H1 (cell line): Measurements from ENCODE around the gene OGT. TPM values are rescaled to one million over a fixed set of nuclear protein-coding genes. Genes with fewer than 3 reads are reported as not detected.

Source experiments
- CBX8 ChIP-seq: fragments of 300-800, 300-1000 bp; sonication (generic); IDR thresholded peaks from 2 replicates; pipeline ENCODE4 v1.7.1; 2016; ENCODE audit warnings: low read depth, low read length, borderline replicate concordance
- CREB1 ChIP-seq: IDR thresholded peaks from 2 replicates; pipeline ENCODE4 v1.6.1; 2012; ENCODE audit warnings: inconsistent platforms
- CTBP2 ChIP-seq: IDR thresholded peaks from 2 replicates; pipeline ENCODE4 v1.7.0; 2011; ENCODE audit warnings: borderline replicate concordance, mild to moderate bottlenecking, moderate library complexity, mixed read lengths, low read length; ENCODE audit not compliant: insufficient read depth, insufficient read length
- GABPA ChIP-seq: IDR thresholded peaks from 2 replicates; pipeline ENCODE4 v1.6.1; 2011; ENCODE audit warnings: mild to moderate bottlenecking, low read length, moderate library complexity, borderline replicate concordance; ENCODE audit not compliant: insufficient read depth
- KDM4A ChIP-seq: IDR thresholded peaks from one replicate; pipeline ENCODE4 v1.7.1; 2012; ENCODE audit warnings: low read depth, mild to moderate bottlenecking, moderate library complexity, low read length, inconsistent platforms; ENCODE audit not compliant: severe bottlenecking
- SAP30 ChIP-seq: fragments of 300-600 bp; sonication (generic); IDR thresholded peaks from 2 replicates; pipeline ENCODE4 v1.7.1; 2012; ENCODE audit warnings: low read length, moderate library complexity, mild to moderate bottlenecking, inconsistent platforms; ENCODE audit not compliant: insufficient read depth, insufficient replicate concordance
- SRF ChIP-seq: IDR thresholded peaks from 2 replicates; pipeline ENCODE4 v1.6.1; 2011; ENCODE audit warnings: mild to moderate bottlenecking, low read depth, low read length, moderate library complexity
- TAF1 ChIP-seq: IDR thresholded peaks from 2 replicates; pipeline ENCODE4 v1.6.1; 2011; ENCODE audit warnings: mild to moderate bottlenecking, low read depth, low read length
- polyA plus RNA-seq, 7 experiments: library from polyadenylated mRNA; depleted of rRNA in 3 of 7; stranded (reverse) in 5 of 7; unstranded in 2 of 7; fragments of >200 nt in 5 of 7; fragments of 200-250 nt in 2 of 7; gene quantifications; 1 replicate in 5 of 7; 2 replicates in 1 of 7; 4 replicates in 1 of 7; pipeline versions ENCODE4 v1.2.1 to v1.2.3, GENCODE V29; 2011 to 2013; ENCODE audit warnings: missing spikeins in 2 of 7, mixed read lengths in 2 of 7
- total RNA-seq: library from RNA; stranded (reverse); fragmentation: NEBNext Ultra II Directional; extraction: Animal tissue kit (Norgen Biotek cat#: 25700); gene quantifications from 2 replicates; pipeline ENCODE4 v1.2.1, GENCODE V29; 2021
- TF ChIP-seq, protein P1 (sequence below): fragments of 300-600 bp; sonication (generic); IDR thresholded peaks from 2 replicates; pipeline ENCODE4 v1.7.1; 2012; ENCODE audit warnings: low read length, moderate library complexity, mild to moderate bottlenecking, inconsistent platforms; ENCODE audit not compliant: insufficient replicate concordance
- TF ChIP-seq, protein P2 (sequence below): IDR thresholded peaks from 2 replicates; pipeline ENCODE4 v1.6.1; 2011; ENCODE audit warnings: low read length, improper control_type of control experiment

The OGT gene
- total and polyA plus RNA-seq, 2 of the 8 experiments (the other 6 are each of a cell fraction or from before 2014, with no cell fraction given) = 130 to 169 TPM

DNA sequence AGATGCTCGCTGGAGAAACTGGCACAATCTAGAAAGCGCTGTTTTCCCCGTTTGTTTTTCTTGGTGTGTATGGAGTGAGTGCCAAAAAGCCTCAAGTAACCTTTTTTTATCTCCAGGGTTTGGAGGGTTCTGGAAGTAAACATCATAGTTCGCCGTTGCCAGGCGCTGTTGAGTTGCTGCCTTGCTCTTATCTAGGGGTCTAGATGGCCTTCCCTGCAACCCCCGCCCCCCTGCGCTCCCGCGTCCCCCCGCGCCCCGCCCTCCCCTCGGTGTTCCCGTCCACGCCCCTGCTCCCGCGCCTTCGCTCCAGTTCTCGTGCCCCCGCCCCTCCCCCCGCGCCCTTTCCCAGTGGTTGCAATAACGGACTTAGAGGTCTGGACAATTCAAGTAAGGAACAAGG, 44.8 kb downstream of the OGT start (continued):
- TF ChIP-seq, protein P1, sequence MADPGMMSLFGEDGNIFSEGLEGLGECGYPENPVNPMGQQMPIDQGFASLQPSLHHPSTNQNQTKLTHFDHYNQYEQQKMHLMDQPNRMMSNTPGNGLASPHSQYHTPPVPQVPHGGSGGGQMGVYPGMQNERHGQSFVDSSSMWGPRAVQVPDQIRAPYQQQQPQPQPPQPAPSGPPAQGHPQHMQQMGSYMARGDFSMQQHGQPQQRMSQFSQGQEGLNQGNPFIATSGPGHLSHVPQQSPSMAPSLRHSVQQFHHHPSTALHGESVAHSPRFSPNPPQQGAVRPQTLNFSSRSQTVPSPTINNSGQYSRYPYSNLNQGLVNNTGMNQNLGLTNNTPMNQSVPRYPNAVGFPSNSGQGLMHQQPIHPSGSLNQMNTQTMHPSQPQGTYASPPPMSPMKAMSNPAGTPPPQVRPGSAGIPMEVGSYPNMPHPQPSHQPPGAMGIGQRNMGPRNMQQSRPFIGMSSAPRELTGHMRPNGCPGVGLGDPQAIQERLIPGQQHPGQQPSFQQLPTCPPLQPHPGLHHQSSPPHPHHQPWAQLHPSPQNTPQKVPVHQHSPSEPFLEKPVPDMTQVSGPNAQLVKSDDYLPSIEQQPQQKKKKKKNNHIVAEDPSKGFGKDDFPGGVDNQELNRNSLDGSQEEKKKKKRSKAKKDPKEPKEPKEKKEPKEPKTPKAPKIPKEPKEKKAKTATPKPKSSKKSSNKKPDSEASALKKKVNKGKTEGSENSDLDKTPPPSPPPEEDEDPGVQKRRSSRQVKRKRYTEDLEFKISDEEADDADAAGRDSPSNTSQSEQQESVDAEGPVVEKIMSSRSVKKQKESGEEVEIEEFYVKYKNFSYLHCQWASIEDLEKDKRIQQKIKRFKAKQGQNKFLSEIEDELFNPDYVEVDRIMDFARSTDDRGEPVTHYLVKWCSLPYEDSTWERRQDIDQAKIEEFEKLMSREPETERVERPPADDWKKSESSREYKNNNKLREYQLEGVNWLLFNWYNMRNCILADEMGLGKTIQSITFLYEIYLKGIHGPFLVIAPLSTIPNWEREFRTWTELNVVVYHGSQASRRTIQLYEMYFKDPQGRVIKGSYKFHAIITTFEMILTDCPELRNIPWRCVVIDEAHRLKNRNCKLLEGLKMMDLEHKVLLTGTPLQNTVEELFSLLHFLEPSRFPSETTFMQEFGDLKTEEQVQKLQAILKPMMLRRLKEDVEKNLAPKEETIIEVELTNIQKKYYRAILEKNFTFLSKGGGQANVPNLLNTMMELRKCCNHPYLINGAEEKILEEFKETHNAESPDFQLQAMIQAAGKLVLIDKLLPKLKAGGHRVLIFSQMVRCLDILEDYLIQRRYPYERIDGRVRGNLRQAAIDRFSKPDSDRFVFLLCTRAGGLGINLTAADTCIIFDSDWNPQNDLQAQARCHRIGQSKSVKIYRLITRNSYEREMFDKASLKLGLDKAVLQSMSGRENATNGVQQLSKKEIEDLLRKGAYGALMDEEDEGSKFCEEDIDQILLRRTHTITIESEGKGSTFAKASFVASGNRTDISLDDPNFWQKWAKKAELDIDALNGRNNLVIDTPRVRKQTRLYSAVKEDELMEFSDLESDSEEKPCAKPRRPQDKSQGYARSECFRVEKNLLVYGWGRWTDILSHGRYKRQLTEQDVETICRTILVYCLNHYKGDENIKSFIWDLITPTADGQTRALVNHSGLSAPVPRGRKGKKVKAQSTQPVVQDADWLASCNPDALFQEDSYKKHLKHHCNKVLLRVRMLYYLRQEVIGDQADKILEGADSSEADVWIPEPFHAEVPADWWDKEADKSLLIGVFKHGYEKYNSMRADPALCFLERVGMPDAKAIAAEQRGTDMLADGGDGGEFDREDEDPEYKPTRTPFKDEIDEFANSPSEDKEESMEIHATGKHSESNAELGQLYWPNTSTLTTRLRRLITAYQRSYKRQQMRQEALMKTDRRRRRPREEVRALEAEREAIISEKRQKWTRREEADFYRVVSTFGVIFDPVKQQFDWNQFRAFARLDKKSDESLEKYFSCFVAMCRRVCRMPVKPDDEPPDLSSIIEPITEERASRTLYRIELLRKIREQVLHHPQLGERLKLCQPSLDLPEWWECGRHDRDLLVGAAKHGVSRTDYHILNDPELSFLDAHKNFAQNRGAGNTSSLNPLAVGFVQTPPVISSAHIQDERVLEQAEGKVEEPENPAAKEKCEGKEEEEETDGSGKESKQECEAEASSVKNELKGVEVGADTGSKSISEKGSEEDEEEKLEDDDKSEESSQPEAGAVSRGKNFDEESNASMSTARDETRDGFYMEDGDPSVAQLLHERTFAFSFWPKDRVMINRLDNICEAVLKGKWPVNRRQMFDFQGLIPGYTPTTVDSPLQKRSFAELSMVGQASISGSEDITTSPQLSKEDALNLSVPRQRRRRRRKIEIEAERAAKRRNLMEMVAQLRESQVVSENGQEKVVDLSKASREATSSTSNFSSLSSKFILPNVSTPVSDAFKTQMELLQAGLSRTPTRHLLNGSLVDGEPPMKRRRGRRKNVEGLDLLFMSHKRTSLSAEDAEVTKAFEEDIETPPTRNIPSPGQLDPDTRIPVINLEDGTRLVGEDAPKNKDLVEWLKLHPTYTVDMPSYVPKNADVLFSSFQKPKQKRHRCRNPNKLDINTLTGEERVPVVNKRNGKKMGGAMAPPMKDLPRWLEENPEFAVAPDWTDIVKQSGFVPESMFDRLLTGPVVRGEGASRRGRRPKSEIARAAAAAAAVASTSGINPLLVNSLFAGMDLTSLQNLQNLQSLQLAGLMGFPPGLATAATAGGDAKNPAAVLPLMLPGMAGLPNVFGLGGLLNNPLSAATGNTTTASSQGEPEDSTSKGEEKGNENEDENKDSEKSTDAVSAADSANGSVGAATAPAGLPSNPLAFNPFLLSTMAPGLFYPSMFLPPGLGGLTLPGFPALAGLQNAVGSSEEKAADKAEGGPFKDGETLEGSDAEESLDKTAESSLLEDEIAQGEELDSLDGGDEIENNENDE = no peak
- TF ChIP-seq CREB1 (no peak), SRF (no peak), CTBP2 (no peak), TAF1 (no peak), KDM4A (no peak), GABPA (no peak), SAP30 (no peak), CBX8 (no peak)
- TF ChIP-seq, protein P2, sequence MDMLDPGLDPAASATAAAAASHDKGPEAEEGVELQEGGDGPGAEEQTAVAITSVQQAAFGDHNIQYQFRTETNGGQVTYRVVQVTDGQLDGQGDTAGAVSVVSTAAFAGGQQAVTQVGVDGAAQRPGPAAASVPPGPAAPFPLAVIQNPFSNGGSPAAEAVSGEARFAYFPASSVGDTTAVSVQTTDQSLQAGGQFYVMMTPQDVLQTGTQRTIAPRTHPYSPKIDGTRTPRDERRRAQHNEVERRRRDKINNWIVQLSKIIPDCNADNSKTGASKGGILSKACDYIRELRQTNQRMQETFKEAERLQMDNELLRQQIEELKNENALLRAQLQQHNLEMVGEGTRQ = no peak
